AG08395 (cell line): ENCODE data around the gene CFLAR.
"Not testable (repeated sequence)": the region's sequence is repeated elsewhere in the genome, so short reads cannot be mapped to it uniquely, and the experiment has no call there.

Experiments used
- DNase-seq: peaks from one replicate; pipeline ENCODE4 v3.0.0; 2012; ENCODE audit warnings: mixed read lengths, low spot score

CFLAR gene

DNA sequence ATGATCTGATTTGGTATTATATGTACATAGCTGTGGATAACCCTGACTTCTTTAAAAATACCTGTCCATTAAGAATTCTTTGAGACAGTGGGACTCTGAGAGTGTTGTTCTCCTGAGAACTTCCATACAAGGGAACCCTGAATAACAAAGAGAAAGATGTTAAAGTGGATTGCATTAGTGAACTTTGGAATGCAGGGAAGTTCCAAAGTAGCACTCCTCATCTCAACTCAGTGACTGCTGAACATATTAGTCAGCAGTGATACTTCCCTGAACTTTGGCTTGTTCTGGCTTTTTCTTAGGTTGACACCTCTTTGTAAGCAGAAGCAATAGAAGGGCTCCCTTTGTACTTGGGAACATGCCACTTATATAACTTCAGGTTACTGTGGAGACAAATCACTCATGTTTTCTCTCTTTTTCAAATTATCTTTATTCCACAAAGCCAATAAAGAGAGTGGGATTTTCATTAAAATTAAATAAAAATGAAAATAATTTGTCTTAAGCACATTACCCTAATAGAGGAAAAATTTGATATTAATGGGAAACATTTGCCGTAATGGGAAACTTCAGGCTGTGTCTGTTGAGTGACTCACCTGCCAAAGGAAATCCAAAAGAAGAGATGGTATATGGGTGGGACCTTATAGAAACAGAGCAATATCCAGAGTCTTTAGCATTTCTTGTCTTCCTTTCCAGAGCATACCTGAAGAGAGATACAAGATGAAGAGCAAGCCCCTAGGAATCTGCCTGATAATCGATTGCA lies 33.3 kb downstream of the CFLAR start:
- peak; percentile 80 for DNase-seq

GRCh38 chr2:201149821-201150165 lies 33.8 kb downstream of the CFLAR start:
- not testable (repeated sequence) for DNase-seq

- DNase-seq, result no peak
Observed at GRCh38 chr2:201150454-201151020, 34.6 kb downstream of the CFLAR start.

GRCh38 chr2:201151127-201151981 lies 35.4 kb downstream of the CFLAR start:
- DNase-seq, result peak; percentile 76

- no peak for DNase-seq
Observed at GRCh38 chr2:201152517-201152916, 36.6 kb downstream of the CFLAR start.

DNA sequence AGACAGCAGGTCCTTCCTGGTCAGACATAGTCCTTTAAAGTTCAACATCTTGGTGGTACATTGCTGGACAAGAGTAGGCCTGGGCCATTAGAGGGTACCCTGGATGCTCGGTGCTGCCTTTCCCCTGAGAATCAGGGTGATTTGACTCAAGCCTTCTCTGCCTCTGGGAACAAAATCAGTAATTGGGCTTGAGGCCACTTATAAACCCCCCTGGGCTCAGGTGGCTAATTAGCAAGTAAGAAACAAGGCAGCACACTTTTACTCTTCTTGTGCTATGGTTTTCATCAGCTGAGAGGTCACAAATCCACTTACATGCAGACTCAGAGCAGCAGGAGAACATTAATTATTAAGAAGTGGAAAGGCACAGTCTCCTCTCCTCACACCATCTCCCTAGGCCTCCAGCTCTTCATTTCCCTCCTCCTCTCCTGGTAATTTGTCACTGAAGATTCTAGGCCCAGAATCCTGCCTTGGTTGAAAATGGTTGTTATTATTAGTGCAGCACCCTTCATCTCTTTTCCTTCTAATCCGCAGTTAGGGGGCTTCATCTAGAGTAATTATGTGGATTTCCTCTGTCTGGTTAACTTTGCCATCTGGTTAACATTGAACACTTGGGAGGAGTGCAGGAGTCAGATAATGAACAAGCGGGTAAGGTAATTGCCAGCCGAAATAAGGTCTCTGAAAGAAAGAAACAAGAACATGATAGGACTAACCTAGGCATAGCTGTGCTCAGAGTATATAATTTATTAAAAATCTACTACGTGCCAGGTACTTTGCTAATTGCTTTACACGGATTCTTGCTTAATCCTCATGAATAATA lies 37.2 kb downstream of the CFLAR start:
- no peak for DNase-seq

GRCh38 chr2:201154615-201155399 lies 38.8 kb downstream of the CFLAR start:
- DNase-seq, result no peak

DNA sequence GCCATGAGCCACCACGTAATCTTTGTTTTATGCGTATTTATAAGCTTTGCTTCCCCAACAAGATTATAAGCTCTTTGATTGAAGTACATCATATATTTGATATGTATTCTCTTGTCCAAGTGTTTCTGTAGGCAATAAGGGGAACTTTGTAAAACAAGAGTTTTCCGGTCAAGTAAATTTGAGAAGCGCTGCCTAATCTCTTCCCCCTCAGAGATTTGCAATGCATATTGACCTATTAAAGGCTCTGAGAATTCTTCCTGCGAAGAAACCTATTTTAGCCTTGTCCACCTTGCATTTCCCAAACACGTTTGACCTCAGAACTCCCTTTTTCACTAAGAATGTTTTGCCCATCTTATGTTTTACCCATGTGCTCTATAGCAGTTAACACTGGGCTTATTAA lies 40.1 kb downstream of the CFLAR start:
- DNase-seq, result no peak

GRCh38 chr2:201156640-201157039 lies 40.7 kb downstream of the CFLAR start:
- no peak for DNase-seq

- DNase-seq, result no peak
Observed at GRCh38 chr2:201157694-201158093, 41.7 kb downstream of the CFLAR start.

DNA sequence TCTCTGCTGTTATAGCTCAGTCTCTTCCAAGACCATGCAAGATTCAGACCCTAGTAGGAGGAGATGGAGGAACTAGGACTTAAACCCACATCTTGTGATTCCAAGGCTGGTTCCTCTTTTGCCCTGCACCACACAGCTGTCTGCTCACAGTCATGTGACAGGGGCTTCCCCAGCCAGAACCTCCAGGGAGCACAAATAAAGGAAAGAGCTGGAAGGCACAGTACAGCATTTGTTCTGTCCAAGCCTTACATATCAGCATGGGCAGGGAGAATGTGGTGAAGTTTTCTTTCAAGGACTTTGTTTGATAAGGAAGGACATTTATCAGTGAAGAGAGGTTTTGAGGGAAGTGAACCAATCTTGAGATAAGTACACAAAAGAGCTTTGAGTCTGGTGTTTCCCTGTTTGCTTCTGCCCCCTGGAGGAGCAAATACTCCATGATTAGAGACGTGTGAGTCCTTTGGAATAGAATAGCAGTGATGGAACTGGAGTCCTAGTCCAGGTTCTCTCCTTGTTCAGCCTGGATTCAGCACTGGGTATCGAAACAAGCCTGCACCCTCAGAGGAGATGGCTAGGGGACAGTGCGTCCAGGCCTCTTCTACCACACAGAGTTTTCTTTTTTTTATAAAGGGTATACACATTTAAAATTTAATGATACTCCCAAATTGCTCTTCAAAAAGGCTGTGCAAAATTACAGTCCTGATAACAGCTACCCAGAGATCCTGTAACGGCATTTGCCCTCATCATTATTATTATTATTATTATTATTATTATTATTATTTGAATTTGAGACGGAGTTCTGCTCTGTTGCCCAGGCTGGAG lies 42.4 kb downstream of the CFLAR start:
- peak; percentile 77 for DNase-seq

- no peak for DNase-seq
Observed at GRCh38 chr2:201164166-201164565, 48.2 kb downstream of the CFLAR start.

DNA sequence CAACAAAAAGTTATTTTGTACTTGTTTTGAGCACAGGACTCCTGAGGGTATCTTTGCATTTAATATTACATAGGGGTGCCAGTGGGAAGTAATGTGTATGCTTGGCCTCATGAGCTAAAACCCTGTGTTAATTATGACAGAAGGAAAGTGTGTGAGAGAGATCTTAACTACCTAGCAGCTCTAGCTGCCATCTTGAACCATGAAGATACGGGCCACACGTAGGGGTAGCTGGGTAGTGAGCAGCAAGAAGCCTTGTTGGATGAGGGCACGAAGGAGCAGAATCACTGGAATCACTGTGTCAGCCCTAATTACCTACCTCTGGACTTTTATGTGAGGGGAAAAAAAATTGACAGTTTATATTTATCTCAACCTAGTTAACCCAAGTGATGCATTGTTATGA lies 51.6 kb downstream of the CFLAR start:
- no peak for DNase-seq

DNA sequence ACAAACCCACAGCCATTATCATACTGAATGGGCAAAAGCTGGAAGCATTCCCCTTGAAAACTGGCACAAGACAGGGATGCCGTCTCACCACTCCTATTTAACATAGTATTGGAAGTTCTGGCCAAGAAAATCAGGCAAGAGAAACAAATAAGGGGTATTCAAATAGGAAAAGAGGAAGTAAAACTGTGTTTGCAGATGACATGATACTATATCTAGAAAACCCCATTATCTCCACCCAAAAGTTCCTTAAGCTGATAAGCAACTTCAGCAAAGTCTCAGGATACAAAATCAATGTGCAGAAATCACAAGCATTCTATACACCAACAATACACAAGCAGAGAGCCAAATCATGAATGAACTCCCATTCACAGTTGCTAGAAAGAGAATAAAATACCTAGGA lies 52.5 kb downstream of the CFLAR start:
- not testable (repeated sequence) for DNase-seq

DNA sequence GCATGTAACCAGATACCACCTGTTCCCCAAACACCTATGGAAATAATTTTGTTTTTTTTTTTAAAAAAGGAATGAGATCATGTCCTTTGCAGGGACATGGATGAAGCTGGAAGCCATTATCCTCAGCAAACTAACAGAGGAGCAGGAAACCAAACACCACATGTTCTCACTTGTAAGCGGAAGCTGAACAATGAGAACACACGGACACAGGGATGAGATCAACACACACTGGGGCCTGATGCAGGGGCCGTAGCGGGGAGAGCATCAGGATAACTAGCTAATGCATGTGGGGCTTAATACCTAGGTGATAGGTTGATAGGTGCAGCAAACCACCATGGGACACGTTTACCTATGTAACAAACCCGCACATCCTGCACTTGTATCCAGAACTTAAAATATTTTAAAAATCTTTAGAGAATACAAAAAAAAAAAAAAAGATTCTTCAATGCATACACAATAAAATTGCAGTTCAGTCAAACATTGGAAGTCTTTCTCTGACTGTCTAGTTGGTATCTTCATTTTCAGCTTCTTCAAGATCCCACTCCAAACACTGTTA lies 55.4 kb downstream of the CFLAR start:
- DNase-seq, result no peak

GRCh38 chr2:201172279-201172678 lies 56.3 kb downstream of the CFLAR start:
- no peak for DNase-seq

- no peak for DNase-seq
Observed at GRCh38 chr2:201174687-201175086, 58.7 kb downstream of the CFLAR start.

- no peak for DNase-seq
Observed at GRCh38 chr2:201176081-201176481, 60.1 kb downstream of the CFLAR start.

GRCh38 chr2:201180010-201180409 lies 64.0 kb downstream of the CFLAR start:
- DNase-seq, result no peak
